Endothelial cell of umbilical vein (primary cell): Measurements from ENCODE around the gene PYGB. TPM values are rescaled to one million over a fixed set of nuclear protein-coding genes. Genes with fewer than 3 reads are reported as not detected.

ENCODE experiments used
- BruUV-seq: library from RNA; stranded (reverse); fragments of 400-500 nt; replicated peaks from 2 replicates; lab custom pipeline; 2021; lab: Mats Ljungman, UMichigan
- CTCF ChIA-PET: fragments of 300-600, 350-600 bp; sonication (Branson Sonifier 250); formaldehyde crosslinking; loops from one replicate; lab custom pipeline; 2021; ENCODE audit warnings: antibody characterized with exemption, inconsistent platforms; lab: Charles Lee
- POLR2A ChIA-PET: fragments of 300-600, 350-600 bp; sonication (Branson Sonifier 250); formaldehyde crosslinking; loops from one replicate; lab custom pipeline; 2021; ENCODE audit warnings: antibody characterized with exemption, inconsistent platforms; lab: Charles Lee
- DNase-seq: peaks from one replicate; pipeline ENCODE4 v3.0.0-alpha.2; 2011; ENCODE audit warnings: low read depth, low spot score
- FAIRE-seq: peaks from 2 replicates; lab custom pipeline; 2011; peaks lifted over from hg19 to GRCh38; lab: Jason Lieb, UNC
- H2AFZ ChIP-seq: 2 replicates; pipeline ENCODE4 v1.6.0; 2012; ENCODE audit warnings: low read depth, low read length, control low read depth, inconsistent platforms
- H3K27ac ChIP-seq: 2 replicates; pipeline ENCODE4 v1.5.1; 2011; ENCODE audit warnings: low read depth, mild to moderate bottlenecking, control low read depth, low read length, moderate library complexity; ENCODE audit not compliant: insufficient read depth
- H3K27me3 ChIP-seq, 2 experiments: 2 replicates each; pipeline versions ENCODE4 v1.6.0 to v1.6.1; 2011; ENCODE audit warnings: low read length in 2 of 2, mixed read lengths in 1 of 2; ENCODE audit not compliant: control insufficient read depth in 2 of 2, insufficient read depth in 2 of 2
- H3K36me3 ChIP-seq, 2 experiments: 2 replicates in 1 of 2; 3 replicates in 1 of 2; pipeline ENCODE4 v1.5.1; 2011; ENCODE audit warnings: low read length in 2 of 2, mild to moderate bottlenecking in 1 of 2, moderate library complexity in 1 of 2; ENCODE audit not compliant: control insufficient read depth in 2 of 2, insufficient read depth in 2 of 2; ENCODE audit errors: extremely low read depth in 1 of 2
- H3K4me1 ChIP-seq: 3 replicates; pipeline ENCODE4 v1.5.1; 2011; ENCODE audit warnings: mild to moderate bottlenecking, low read length; ENCODE audit not compliant: control insufficient read depth, insufficient read depth; ENCODE audit errors: extremely low read depth
- H3K4me2 ChIP-seq: 2 replicates; pipeline ENCODE4 v1.6.1; 2011; ENCODE audit warnings: low read length, control low read depth, mixed read lengths; ENCODE audit not compliant: insufficient read depth
- H3K4me3 ChIP-seq, 3 experiments: fragments of 200-600 bp in 1 of 3; sonication (generic), shearing (Covaris generic) in 1 of 3; replicated peaks in 1 of 3; 2 replicates each; pipeline ENCODE4 v1.5.1; 2011 to 2016; ENCODE audit warnings: control low read depth in 3 of 3, low read length in 3 of 3, mild to moderate bottlenecking in 2 of 3, inconsistent platforms in 1 of 3, low read depth in 1 of 3, moderate library complexity in 1 of 3; ENCODE audit not compliant: insufficient read depth in 1 of 3
- H3K79me2 ChIP-seq: 2 replicates; pipeline ENCODE4 v1.6.0; 2012; ENCODE audit warnings: low read length, inconsistent platforms; ENCODE audit not compliant: control insufficient read depth, insufficient read depth
- H3K9ac ChIP-seq: replicated peaks from 2 replicates; pipeline ENCODE3; 2011; ENCODE audit warnings: low read length, control low read depth; ENCODE audit not compliant: insufficient read depth; ENCODE audit errors: extremely low read depth
- H3K9me1 ChIP-seq: replicated peaks from 3 replicates; pipeline ENCODE4 v1.6.0; 2011; ENCODE audit warnings: mild to moderate bottlenecking, low read length; ENCODE audit not compliant: control insufficient read depth, insufficient read depth; ENCODE audit errors: extremely low read depth
- H3K9me3 ChIP-seq: replicated peaks from 2 replicates; pipeline ENCODE4 v1.5.1; 2012; ENCODE audit warnings: low read length, inconsistent platforms; ENCODE audit not compliant: control insufficient read depth, insufficient read depth
- H4K20me1 ChIP-seq: replicated peaks from 2 replicates; pipeline ENCODE3; 2011; ENCODE audit warnings: mild to moderate bottlenecking, low read length; ENCODE audit not compliant: control insufficient read depth, insufficient read depth; ENCODE audit errors: extremely low read depth
- FOS ChIP-seq: IDR thresholded peaks from 2 replicates; pipeline ENCODE4 v1.6.1; 2011; ENCODE audit warnings: mild to moderate bottlenecking, low read length, moderate library complexity, borderline replicate concordance; ENCODE audit not compliant: insufficient read depth
- GATA2 ChIP-seq: IDR thresholded peaks from 2 replicates; pipeline ENCODE4 v1.7.0; 2011; ENCODE audit warnings: low read depth, mild to moderate bottlenecking, moderate library complexity, mixed read lengths, low read length; ENCODE audit not compliant: insufficient read length, insufficient read depth
- JUN ChIP-seq: IDR thresholded peaks from 2 replicates; pipeline ENCODE4 v1.6.1; 2011; ENCODE audit warnings: borderline replicate concordance, low read depth; ENCODE audit not compliant: insufficient read length, insufficient read depth
- MYC ChIP-seq: IDR thresholded peaks from one replicate; pipeline ENCODE4 v1.6.1; 2011; ENCODE audit warnings: mild to moderate bottlenecking, low read depth, low read length
- POLR2A ChIP-seq: IDR thresholded peaks from 2 replicates; pipeline ENCODE4 v1.6.1; 2012; ENCODE audit warnings: low read depth, mild to moderate bottlenecking, control low read depth, low read length
- POLR2AphosphoS5 ChIP-seq: IDR thresholded peaks from 2 replicates; pipeline ENCODE4 v1.6.1; 2012; ENCODE audit warnings: low read depth, mild to moderate bottlenecking, control low read depth, low read length, moderate library complexity; ENCODE audit not compliant: insufficient read depth
- dilution Hi-C: fragments of 300-500 bp; cut with MboI; formaldehyde crosslinking; loops from one replicate; pipeline ENCODE4 v1.15.0; 2019; ENCODE audit warnings: low sequenced_read_pairs; ENCODE audit not compliant: extremely low pct_ligation_motif_present
- intact Hi-C: fragments of 100-400 bp; cut with micrococcal nuclease; formaldehyde crosslinking; loops from one replicate; pipeline ENCODE4 v1.10.0; 2022
- polyA plus RNA-seq, 4 experiments: library from polyadenylated mRNA; depleted of rRNA in 3 of 4; stranded (reverse) in 3 of 4; unstranded in 1 of 4; fragments of >200 nt; gene quantifications; 2 replicates each; pipeline versions ENCODE4 v1.2.1 to v1.2.3, GENCODE V29; 2011 to 2012; ENCODE audit warnings: missing spikeins in 1 of 4
- total RNA-seq: library from RNA; stranded (reverse); gene quantifications from 2 replicates; pipeline ENCODE4 v1.2.3, GENCODE V29; 2021
- TF ChIP-seq, protein P1 (sequence below), 2 donors: IDR thresholded peaks; 1 replicate in 1 of 2; 2 replicates in 1 of 2; pipeline ENCODE4 v1.5.1; 2011; ENCODE audit warnings: low read length in 2 of 2, mild to moderate bottlenecking in 2 of 2, moderate library complexity in 2 of 2, control low read depth in 1 of 2, inconsistent platforms in 1 of 2, low read depth in 1 of 2; ENCODE audit not compliant: insufficient read depth in 1 of 2; ENCODE audit errors: extremely low read depth in 1 of 2
- TF ChIP-seq, protein P2 (sequence below): IDR thresholded peaks from 2 replicates; pipeline ENCODE4 v1.6.1; 2011; ENCODE audit not compliant: insufficient read depth, insufficient read length

Gene PYGB
- total and polyA plus RNA-seq, 2 donors (not counting 3 experiments of a cell fraction or from before 2014, with no cell fraction given) = 36.1 to 60.2 TPM

GRCh38 chr20:25345721-25346120 is 97.8 kb downstream of the PYGB start:
- H3K79me2 ChIP-seq = peaks cover 13% of the 10 kb centered on the region
- no peak for FAIRE-seq

More at GRCh38 chr20:25345721-25346120, 97.8 kb downstream of the PYGB start:
- H2AFZ ChIP-seq = no peak overlapping the region
- no peaks in the 10 kb centered on the region for H3K36me3 ChIP-seq
- H3K4me3 ChIP-seq = no peak overlapping the region
- intact Hi-C loops = loop anchor here (2.0 kb wide), 1 partner anchor 21 kb away; no protein-coding TSS in a partner anchor
- no peaks in the 10 kb centered on the region for H3K4me1 ChIP-seq
- no TSS peak for BruUV-seq
- no peaks in the 10 kb centered on the region for H3K27me3 ChIP-seq
- no peak overlapping the region for H3K4me2 ChIP-seq
- CTCF ChIA-PET = interaction anchor here (0.8 to 1.1 kb wide), 3 partner anchors 15 to 53 kb away, joined by 3 read pairs; no protein-coding TSS in a partner anchor
- H3K27ac ChIP-seq = no peak overlapping the region
- dilution Hi-C loops = no loop called here
- no peaks in the 10 kb centered on the region for H3K9me3 ChIP-seq
- POLR2A ChIA-PET = no interaction called here
- no peaks in the 10 kb centered on the region for H4K20me1 ChIP-seq
- no peak for TF ChIP-seq POLR2A
- TF ChIP-seq JUN = no peak
- no peak for TF ChIP-seq POLR2AphosphoS5
- no peak for TF ChIP-seq FOS
- TF ChIP-seq, protein P1, sequence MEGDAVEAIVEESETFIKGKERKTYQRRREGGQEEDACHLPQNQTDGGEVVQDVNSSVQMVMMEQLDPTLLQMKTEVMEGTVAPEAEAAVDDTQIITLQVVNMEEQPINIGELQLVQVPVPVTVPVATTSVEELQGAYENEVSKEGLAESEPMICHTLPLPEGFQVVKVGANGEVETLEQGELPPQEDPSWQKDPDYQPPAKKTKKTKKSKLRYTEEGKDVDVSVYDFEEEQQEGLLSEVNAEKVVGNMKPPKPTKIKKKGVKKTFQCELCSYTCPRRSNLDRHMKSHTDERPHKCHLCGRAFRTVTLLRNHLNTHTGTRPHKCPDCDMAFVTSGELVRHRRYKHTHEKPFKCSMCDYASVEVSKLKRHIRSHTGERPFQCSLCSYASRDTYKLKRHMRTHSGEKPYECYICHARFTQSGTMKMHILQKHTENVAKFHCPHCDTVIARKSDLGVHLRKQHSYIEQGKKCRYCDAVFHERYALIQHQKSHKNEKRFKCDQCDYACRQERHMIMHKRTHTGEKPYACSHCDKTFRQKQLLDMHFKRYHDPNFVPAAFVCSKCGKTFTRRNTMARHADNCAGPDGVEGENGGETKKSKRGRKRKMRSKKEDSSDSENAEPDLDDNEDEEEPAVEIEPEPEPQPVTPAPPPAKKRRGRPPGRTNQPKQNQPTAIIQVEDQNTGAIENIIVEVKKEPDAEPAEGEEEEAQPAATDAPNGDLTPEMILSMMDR (IDR thresholded peaks at IDR 0.05; ENCODE audit: extremely low read depth in 1 of 2, insufficient read depth in 1 of 2, low read depth in 1 of 2, low read length in 2 of 2) = no peak
- TF ChIP-seq, protein P2, sequence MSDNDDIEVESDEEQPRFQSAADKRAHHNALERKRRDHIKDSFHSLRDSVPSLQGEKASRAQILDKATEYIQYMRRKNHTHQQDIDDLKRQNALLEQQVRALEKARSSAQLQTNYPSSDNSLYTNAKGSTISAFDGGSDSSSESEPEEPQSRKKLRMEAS = no peak
- no peak for TF ChIP-seq GATA2
- TF ChIP-seq MYC = no peak
- DNase-seq = no peak
- H3K9me1 ChIP-seq = no peaks in the 10 kb centered on the region
- no peak overlapping the region for H3K9ac ChIP-seq
